Activated naive CD4-positive, alpha-beta T cell treated with anti-CD3 and anti-CD28 coated beads for 36 hours (primary cell): ENCODE results near the gene C3orf85. TPM values are rescaled to one million over a fixed set of nuclear protein-coding genes. Genes with fewer than 3 reads are reported as not detected.

Experiments
- total RNA-seq, 2 experiments: library from RNA; stranded (reverse); gene quantifications; one replicate each; pipeline ENCODE4 v1.2.3, GENCODE V29; 2021

Gene C3orf85
- total RNA-seq, 2 experiments from 2014 or later, result not detected

Other genes with a start within 250 kb of the C3orf85 start
- gene GUCA1C, start 182.8 kb upstream of the C3orf85 start, total RNA-seq, result not detected
- not detected for gene MORC1, start 18.6 kb upstream of the C3orf85 start, total RNA-seq
- gene DPPA2, start 179.8 kb downstream of the C3orf85 start, total RNA-seq, result not detected
- under 1 TPM; 0.29 to 0.54 TPM for gene DPPA4, start 200.8 kb downstream of the C3orf85 start, total RNA-seq